NCI-H1417 treated with DMSO at 0.1 percent for 48 hours (cell line): ENCODE data around the gene SFXN5.
"Not testable (repeated sequence)": the region's sequence is repeated elsewhere in the genome, so short reads cannot be mapped to it uniquely, and the experiment has no call there.

Experiments
- DNase-seq: peaks from one replicate; lab custom pipeline; 2025; lab: John Stamatoyannopoulos, UW

Gene SFXN5

DNA sequence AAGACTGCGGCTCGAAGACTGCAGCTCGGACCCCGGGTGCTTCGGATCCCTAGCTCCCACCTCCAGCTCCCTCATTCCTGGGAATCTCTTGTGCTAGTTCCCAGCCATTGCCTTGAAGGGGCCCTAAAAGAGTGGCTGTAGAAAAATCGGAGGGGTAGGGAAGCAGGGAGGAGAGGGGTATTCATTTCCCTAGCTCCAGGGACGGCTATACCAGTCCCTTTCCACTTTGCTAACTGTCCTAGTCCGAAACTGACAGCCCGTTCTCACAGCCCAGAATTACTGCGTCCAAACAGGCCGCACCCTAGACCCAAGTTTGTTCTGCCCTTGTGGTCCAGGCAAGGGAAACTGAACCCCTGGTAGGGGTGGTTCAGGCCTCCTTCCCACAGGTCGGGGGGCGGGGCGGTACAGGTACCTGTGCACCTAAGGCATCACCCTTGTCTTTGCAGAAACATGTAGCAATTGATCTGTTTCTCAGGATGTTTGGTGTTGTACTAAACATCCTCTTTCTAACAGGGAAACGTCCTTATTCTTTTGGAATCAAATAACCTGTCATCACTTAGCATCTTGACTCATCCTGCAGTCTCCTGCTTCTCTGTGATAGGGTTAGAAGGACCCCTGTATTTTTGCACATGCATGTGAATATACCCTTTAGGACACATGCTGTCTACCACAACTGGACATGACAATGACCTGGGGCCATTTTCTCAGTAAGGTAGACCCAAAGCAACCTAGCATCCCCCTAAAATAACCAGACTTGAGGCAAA is 150.2 kb downstream of the SFXN5 start:
- no peak for DNase-seq

DNA sequence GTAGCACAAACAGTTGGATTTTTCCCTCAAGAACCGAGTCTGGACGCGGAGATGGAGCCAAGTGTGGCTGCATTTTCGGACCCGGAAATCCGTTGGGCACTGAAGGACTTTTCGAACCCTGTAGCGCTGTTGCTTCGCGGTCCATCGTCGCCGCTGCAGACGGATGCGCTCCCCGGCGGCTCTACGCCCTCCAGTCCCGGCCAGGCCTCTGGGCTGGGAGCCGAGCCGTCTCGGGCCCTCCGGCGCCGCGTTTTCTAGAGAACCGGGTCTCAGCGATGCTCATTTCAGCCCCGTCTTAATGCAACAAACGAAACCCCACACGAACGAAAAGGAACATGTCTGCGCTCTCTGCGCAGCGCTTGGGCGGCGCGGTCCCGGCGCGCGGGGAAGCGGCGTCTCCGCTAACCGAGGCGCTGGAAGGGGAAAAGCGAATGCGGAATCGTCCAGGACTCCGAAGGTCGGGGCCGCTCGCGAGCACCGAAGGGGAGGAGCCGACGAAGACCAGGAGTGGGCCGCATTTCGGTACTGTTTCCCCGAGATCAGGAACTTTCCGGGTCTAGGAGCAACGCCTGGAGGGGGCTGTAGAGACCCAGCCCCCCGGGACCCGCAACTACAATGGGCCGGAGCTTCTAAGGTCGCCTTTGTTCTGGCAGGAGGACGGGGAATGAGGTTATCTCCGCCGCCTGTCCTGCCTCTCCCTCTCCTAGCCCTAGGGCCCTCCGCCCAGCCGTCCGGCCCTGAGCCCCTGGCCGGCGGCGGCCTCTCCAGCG is 151.0 kb downstream of the SFXN5 start:
- no peak for DNase-seq

DNA sequence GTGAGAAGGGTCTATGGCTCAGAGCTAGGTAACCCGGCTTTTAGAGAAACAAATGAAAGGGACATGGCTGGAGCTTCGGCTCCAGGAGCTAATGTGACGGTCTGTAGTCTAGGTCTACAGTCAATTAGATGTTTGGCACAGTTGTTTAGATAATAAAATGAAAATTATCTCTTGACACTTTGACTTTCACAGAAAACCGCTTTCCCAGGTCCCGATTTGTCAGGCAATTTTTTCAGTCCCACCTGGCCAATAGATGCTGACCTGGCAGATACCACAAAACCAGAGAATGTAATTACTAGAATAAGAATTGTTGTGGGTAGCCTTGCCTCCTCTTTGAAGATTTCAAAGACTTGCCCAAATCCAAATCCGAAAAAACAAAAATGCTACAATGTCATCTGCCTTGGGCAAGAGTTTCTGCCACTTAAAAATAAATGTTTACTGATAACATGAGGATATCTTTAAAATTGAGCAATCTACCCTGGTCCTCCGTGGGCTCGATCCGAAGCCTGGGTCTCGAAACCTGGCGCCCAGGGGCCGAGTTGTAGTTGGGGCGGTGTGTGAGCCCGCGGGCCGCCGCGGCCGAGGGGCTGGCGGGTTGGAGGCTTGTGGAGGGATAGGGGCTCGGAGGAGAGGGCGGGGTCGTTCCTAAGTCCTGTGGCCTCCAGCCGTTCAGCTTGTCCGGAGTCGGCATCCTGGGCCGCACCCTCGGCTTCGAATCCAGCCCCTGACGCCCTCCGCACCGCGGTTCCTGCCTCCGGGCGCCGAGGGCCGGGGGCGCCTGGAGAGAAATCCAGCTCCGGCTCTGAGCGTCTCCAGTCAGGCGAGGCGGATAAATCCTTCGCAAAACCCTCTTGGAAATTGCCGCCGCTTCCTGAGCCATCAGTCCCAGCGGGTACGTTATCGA is 151.8 kb downstream of the SFXN5 start:
- no peak for DNase-seq

DNA sequence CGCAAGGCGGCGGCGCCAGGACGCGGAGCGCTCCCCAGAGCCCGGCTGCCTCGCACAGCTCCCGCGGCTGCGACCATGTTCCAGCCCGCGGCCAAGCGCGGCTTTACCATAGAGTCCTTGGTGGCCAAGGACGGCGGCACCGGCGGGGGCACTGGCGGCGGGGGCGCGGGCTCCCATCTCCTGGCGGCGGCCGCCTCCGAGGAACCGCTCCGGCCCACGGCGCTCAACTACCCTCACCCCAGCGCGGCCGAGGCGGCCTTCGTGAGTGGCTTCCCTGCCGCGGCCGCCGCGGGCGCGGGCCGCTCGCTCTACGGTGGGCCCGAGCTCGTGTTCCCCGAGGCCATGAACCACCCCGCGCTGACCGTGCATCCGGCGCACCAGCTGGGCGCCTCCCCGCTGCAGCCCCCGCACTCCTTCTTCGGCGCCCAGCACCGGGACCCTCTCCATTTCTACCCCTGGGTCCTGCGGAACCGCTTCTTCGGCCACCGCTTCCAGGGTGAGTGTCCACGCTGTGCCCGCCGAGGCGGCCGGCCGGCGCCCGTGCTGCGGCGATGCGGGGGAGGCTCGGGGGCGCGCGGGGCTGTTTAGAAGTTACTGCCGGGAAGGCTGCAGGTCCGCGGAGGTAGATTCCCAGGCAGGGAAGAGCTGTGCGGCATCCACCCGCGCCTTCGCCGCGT is 153.5 kb downstream of the SFXN5 start:
- no peak for DNase-seq

DNA sequence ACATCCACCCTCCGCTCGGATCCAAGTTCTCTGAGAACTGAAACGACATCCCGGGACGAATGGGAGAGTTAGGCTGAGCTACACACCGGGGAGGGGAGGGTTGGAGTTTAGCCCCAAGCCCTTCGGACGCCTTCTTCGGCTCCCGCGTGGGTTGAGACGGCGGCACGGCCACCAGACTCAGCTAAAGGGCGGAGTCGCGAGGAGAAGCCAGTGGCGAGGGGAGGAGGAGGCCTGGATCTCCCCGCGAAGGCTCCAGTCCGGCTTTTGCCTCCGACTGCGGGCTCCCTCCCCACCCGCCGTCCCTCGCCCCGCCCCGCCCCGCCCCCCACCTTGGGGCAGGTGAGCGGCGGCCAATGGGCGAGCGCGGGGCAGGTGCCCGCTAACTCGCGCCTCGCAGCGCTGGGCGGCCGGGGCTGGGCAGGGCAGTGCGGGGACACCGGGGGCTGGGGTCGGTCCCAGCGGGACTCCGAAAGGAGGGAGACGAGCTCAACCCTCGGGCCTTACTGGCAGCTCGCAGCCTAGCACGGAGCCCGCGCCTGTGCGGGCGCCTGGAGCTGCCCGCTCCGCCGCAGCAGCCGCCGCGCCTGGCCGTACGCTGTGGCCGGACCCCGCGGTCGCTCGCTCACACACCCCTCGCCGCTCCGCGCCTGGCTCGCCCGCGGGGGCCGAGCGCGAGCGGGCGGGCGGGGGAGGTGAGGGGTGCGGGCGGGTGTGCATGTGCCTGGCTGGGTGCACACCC is 154.2 kb downstream of the SFXN5 start, which contains the start of gene EMX1:
Gene EMX1, plus strand, starts transcription at position 382 of the 739 bp plus-strand sequence. Its CDS starts 334 bp downstream, at position 716.
- DNase-seq = no peak

DNA sequence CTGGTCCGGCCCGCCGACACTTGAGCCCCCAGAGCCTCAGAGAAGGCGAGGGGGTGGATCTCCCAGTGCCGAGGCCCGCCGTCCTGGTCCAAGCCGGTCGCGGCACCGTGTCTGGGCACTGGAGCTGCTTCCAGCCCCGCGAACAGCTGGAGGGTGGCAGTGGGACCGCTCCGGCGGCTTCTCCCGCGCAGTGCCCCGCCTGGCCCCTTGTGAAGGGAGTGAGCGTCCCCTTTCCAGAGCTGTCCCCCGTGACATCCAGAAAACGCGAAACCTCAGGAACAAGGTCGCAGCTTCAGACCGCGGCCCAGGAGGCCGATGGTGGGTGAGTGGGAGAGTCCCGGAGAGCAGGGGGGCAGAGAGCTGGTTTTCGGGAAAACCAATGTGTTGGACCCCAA is 154.8 kb downstream of the SFXN5 start:
- DNase-seq = no peak

DNA sequence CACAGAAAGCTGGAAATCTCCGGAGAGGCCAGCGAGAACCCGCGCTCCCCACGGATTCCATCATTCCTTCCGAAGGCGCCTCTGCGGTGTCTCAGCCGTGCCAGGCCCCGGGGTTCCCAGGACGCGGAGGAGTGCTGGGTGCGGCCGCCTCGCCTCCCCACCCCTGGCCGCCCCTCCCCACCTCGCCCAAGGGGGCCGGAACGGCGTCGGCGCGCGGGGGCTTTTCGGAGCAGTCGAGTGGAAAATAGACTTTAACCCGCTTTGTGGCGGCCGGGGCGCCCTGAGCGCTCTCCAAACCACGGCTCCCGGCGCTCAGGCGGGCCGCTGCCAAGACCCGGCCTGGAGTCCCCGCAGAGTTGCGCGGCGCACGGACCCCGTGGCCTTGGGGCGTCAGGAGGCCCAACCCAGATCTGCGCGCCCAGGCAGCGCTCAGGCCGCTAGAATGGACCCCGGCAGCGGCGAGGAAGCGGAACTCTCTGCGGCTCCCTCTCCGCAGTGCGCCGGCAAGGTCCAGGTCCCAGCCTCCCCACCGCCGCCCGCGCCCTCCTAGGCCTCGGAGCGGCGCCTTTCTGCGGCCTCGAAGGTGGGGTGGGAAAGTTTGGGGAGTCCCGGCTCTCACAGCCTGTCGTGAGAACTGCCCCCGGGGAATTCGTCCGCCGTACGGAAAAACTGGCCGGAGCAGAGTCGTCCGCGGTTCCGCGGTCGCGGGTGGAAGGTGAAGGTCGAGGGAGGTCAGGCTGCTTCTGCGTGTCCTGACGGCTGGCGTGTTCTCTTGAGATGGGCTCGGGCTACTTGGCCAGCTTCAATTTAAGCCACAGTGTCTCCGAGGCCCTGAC is 155.4 kb downstream of the SFXN5 start:
- no peak for DNase-seq

DNA sequence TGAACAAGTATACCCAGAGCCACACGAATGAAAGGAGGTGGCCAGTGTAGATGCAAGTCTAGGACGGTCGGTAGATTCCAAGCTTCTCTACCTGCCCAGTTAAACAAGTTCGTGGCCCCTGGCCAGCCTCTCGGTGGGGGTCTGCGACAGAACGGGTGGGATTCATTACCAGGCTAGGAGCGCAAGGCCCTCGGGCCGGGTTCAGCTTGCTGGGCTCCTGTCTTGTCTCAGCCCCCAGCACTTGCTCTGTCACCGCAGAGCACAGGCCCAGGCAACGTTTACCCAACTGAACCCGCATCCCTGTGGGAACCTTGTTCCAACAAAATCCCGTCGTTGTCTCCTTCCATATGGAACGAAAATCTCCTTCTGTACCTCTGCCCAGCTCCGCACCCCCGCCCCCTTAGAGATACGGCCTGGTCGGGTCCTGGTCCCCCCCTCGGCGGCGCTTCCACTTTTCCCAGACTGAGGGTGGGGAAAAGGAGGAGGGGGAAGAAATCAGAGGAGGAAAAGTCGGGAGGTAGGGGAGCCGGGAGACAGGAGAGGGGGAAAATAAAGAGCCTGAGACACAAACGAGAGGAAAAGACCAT is 156.1 kb downstream of the SFXN5 start:
- no peak for DNase-seq

DNA sequence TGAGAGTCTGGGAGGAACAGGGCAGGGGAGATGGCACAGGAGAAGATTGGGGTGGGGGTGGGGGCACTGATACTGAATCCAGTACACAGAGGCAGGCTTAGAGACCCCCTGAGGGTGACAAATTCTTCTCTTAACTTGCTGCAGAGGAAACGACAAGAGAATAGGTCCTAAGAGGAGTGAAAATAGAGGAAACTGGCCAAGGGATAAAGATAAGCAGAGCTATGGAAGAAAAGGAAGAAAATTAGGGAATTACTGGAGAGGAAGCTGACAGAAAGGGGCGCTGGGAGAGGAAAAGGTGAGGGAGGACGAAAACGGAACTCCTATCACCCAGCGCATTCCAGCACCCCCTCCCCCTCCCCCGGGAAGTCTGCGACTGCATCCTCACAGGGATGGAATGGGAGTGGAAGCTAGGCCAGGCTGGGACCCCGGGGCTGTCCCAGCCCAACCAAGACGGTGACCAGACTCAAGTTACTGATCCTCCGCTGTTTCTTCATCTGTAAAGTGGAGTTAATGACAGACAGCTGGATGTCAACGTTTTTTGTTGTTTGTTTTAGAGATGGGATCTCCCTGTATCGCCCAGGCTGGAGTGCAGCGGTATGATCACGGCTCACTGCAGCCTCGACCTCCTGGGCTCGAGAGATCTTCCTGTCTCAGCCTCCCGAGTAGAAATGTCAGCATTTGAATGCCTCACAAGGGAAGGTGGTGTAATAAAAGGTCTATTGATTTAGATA is 156.8 kb downstream of the SFXN5 start:
- no peak for DNase-seq

DNA sequence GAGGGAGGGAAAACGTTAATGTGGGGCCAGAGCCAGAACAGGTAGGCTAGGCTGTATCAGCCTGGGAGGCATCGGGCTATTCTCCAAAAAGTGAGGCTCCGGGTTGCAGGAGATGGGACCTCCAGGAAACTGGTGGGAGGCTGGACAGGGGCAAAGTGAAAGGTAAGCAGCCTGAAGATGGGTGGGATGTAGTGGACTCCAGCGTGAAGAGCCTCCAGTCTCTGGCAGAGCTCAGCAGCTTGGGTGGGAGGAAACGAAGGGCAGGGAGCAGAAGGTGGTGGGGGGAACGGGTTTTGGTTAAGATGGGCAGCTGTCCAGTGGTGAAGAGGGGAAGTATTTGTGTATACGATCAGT is 157.3 kb downstream of the SFXN5 start:
- no peak for DNase-seq

DNA sequence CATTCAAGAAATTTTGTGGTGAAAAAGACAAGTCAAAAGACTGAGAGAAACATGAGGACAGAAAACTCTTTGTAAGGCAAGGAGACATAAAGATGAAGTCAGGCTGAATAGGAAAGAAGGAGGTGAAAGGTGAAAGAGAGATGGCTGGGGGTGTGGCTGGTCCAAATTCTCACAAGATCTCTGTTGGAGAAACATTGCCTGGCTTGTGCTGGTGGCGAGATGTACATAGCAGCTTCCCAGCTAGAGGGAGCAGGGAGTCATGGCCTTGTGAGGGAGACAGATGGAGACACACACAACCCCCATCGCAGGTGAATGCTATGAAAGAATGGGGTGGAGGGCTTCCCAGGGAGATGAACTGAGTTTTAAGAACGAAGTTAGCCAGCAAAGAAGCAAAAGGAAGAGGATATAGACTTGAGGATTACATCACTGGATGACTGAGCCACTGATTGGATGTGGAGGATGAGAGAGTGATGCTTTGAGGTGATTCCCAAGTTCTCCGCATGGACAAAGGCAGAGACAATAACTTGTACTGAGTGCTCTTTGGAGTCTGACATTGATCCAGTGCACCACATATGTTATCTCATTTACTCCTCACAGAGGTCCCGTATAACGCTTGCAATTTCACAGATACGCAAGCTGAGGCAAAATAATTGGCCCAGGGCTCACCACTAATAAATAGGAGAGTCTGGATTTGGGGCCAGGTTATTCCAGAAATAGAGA is 157.9 kb downstream of the SFXN5 start:
- DNase-seq = no peak

DNA sequence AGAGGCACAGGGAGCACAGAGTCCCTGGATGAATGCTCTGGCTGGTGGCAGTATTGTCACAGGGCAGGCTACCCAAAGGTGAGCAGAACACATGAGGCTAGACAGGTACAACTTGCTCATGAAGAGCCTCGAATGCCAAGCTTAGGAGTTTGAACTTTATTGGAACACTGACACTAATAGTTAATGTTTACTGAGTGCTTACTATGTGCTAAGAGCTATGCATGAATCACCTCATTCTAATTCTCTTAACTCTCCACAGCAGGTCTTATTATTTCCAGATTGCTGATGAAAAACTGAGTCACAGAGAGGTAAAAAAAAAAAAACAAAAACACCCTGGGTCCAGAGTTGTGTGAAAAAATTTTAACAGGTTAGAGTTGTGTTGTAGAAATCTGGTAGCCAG is 160.3 kb downstream of the SFXN5 start:
- no peak for DNase-seq

DNA sequence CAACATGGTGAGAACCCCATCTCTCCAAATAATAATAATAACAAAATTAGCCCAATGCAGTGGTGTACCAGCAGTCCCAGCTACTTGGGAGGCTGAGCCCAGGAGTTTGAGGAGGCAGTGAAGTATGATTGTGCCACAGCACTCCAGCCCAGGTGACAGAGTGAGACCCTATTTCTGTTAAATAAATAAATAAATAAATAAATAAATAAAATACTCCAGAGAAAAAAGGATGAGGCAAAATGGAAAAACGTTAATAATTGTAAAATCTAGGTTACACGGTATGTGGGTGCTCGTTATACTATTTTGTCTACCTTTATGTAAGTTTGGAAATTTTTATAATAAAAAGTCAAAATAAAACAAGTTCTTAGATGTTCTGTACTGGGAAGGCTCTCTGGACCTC is 162.8 kb downstream of the SFXN5 start:
- DNase-seq = no peak

DNA sequence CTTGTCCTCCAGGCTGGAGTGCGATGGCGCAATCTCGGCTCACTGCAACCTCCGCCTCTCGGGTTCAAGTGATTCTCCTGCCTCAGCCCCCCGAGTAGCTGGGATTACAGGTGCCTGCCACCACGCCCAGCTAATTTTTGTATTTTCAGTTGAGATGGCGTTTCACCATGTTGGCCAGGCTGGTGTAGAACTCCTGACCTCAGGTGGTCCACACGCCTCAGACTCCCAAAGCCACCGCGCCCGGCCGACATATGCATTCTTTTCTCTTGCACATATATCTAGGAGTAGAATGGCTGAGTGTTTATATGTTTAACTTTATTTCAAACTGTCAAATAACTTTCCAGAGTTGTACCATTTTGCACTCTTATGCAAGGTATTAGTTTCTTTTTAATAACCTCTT is 164.1 kb downstream of the SFXN5 start:
- not testable (repeated sequence) for DNase-seq

DNA sequence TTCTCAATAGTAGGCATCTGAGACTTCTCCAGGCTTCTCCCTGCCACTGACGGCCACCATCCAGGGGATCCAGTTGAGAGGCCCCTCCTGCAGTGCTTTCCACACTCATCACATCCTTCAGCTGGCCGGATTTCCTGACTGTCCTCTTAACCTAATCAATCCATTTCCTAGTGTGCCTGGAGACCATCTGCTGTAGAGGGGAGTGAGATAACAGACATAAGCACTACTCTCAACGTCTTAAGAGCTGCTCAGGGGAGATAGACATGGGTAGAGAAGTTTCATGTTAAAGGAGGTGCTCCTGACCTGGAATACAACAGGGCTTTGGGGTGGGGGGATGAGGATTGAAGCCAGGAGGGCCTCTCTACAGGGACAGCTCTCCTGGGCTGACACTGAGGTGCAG is 170.1 kb downstream of the SFXN5 start:
- DNase-seq = no peak

DNA sequence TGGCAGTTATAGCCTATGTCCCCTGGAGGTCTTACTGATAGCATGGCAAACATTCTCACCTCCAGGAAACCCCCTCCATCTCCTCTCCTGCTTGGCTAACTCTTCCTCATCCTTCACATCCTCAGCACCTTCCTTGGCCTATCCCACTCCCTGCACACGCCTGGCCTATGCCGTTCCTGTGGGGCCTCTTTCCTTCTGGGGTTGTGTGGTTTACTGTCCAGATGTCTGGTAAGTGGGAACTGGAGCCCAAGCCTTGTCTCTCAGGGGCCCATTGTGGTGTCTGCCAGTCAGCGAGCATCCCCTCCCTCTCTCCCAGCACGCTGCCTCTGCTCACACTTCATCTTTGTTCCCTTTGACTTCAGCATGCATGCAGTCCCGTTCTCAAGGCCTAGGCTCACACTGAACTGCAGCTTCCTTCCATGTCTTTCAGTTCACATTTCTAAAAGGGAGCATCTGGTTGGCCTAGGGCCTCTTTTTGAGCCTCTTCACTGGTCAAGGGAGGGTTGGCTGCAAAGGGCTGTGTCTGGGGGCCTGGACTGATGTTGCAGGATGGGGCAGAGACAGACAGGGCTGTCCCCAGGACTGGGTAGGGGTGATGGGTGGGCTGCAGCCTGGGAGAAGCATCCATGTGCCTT is 171.2 kb downstream of the SFXN5 start:
- no peak for DNase-seq

DNA sequence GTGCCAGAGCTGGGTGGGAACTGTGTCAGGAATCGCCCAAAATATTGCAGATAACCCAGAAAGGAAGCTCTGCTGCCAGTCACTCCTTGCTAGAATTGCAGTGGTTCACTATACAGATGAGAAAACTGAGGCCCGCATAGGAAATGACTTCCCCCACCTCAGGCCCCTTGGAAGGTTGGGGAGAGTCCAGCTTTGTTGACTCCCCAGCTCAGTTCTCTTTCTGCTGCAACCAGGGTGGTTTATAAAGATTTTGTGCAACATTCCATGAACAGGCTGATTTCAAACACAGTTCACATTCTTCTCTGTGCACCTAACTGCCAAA is 173.0 kb downstream of the SFXN5 start:
- DNase-seq = no peak
